ENCODE results near the gene OR10R2.

GRCh38 chr1:158506369-158506987 is 34.5 kb downstream of the OR10R2 start:
- TF ChIP-seq CTCF (IDR thresholded peaks at IDR 0.05), result no peak
- no peak for TF ChIP-seq POLR2A (IDR thresholded peaks at IDR 0.05)
